IMR-90 (cell line): Measurements from ENCODE around the gene CALD1. TPM values are rescaled to one million over a fixed set of nuclear protein-coding genes. Genes with fewer than 3 reads are reported as not detected.

Experiments used
- ATAC-seq: fragments of 200-7000 bp; cut with Tn5 transposase; 2 replicates; pipeline ENCODE4 v1.9.1; 2020; ENCODE audit warnings: low read depth, mild to moderate bottlenecking, moderate library complexity
- BruUV-seq: library from RNA; stranded (reverse); fragments of 400-500 nt; replicated peaks from 2 replicates; lab custom pipeline; 2021; lab: Mats Ljungman, UMichigan
- CTCF ChIA-PET: fragments of 300-600 bp; formaldehyde crosslinking; extraction: SDS; loops from one replicate; lab custom pipeline; 2021; ENCODE audit warnings: antibody characterized with exemption; lab: Yijun Ruan, JAX
- POLR2A ChIA-PET: fragments of 300-600 bp; sonication (Branson Sonifier 250); formaldehyde crosslinking; loops from one replicate; lab custom pipeline; 2022; ENCODE audit warnings: antibody characterized with exemption; ENCODE audit not compliant: unreplicated experiment; lab: Charles Lee
- DNase-seq: peaks from one replicate; pipeline ENCODE4 v3.0.0; 2013
- H2AFZ ChIP-seq: replicated peaks from 2 replicates; pipeline ENCODE3; 2013; ENCODE audit warnings: low read length, mild to moderate bottlenecking; ENCODE audit not compliant: poor library complexity
- H2AK5ac ChIP-seq: 2 replicates; pipeline ENCODE4 v1.6.1; 2013; ENCODE audit warnings: low read depth, low read length, inconsistent platforms
- H2AK9ac ChIP-seq: replicated peaks from 2 replicates; pipeline ENCODE3; 2013; ENCODE audit warnings: mild to moderate bottlenecking, low read depth, low read length, moderate library complexity; ENCODE audit not compliant: poor library complexity
- H2BK120ac ChIP-seq: 2 replicates; pipeline ENCODE4 v1.6.1; 2013; ENCODE audit warnings: low read depth, low read length, inconsistent platforms
- H2BK15ac ChIP-seq: 3 replicates; pipeline ENCODE4 v1.6.1; 2013; ENCODE audit warnings: low read depth, low read length, inconsistent platforms
- H2BK20ac ChIP-seq: 2 replicates; pipeline ENCODE4 v1.6.1; 2013; ENCODE audit warnings: low read depth, mild to moderate bottlenecking, inconsistent platforms, low read length, moderate library complexity
- H2BK5ac ChIP-seq: 2 replicates; pipeline ENCODE4 v1.6.1; 2013; ENCODE audit warnings: mild to moderate bottlenecking, low read depth, low read length, inconsistent platforms; ENCODE audit not compliant: poor library complexity, severe bottlenecking
- H3K14ac ChIP-seq: replicated peaks from 2 replicates; pipeline ENCODE4 v1.6.1; 2013; ENCODE audit warnings: low read depth, low read length, inconsistent platforms
- H3K18ac ChIP-seq: 2 replicates; pipeline ENCODE4 v1.6.1; 2013; ENCODE audit warnings: low read depth, low read length, control low read depth
- H3K23ac ChIP-seq: 2 replicates; pipeline ENCODE4 v1.6.1; 2013; ENCODE audit warnings: low read depth, low read length, inconsistent platforms
- H3K27ac ChIP-seq: 2 replicates; pipeline ENCODE4 v1.5.1; 2013; ENCODE audit warnings: mild to moderate bottlenecking, control low read depth, low read length; ENCODE audit not compliant: insufficient read depth
- H3K27me3 ChIP-seq: 2 replicates; pipeline ENCODE4 v1.6.1; 2013; ENCODE audit warnings: low read length; ENCODE audit not compliant: control insufficient read depth, insufficient read depth
- H3K36me3 ChIP-seq: 2 replicates; pipeline ENCODE4 v1.6.1; 2013; ENCODE audit warnings: low read length, mixed read lengths; ENCODE audit not compliant: control insufficient read depth, insufficient read depth
- H3K4ac ChIP-seq: 2 replicates; pipeline ENCODE4 v1.6.1; 2013; ENCODE audit warnings: low read depth, low read length, inconsistent platforms
- H3K4me1 ChIP-seq: 2 replicates; pipeline ENCODE4 v1.6.1; 2013; ENCODE audit warnings: low read length, mixed read lengths; ENCODE audit not compliant: control insufficient read depth, insufficient read depth
- H3K4me2 ChIP-seq: 2 replicates; pipeline ENCODE4 v1.6.1; 2013; ENCODE audit warnings: low read depth, mild to moderate bottlenecking, control low read depth, low read length, moderate library complexity
- H3K4me3 ChIP-seq: 2 replicates; pipeline ENCODE4 v1.5.1; 2013; ENCODE audit warnings: low read depth, mild to moderate bottlenecking, control low read depth, low read length, moderate library complexity; ENCODE audit not compliant: insufficient read depth
- H3K56ac ChIP-seq: 2 replicates; pipeline ENCODE4 v1.6.1; 2013; ENCODE audit warnings: low read length, inconsistent platforms; ENCODE audit not compliant: insufficient read depth; ENCODE audit errors: extremely low read depth
- H3K79me1 ChIP-seq, 2 experiments: 2 replicates each; pipeline ENCODE4 v1.6.1; 2013; ENCODE audit warnings: low read length in 2 of 2, inconsistent platforms in 1 of 2, low read depth in 1 of 2
- H3K9ac ChIP-seq: 2 replicates; pipeline ENCODE4 v1.6.1; 2013; ENCODE audit warnings: low read depth, low read length, control low read depth
- H3K9me1 ChIP-seq: 2 replicates; pipeline ENCODE4 v1.6.1; 2013; ENCODE audit warnings: low read length, inconsistent platforms; ENCODE audit not compliant: insufficient read depth
- H3K9me3 ChIP-seq: 2 replicates; pipeline ENCODE4 v1.6.1; 2013; ENCODE audit warnings: low read length; ENCODE audit not compliant: control insufficient read depth, insufficient read depth
- H4K20me1 ChIP-seq: 2 replicates; pipeline ENCODE4 v1.6.1; 2013; ENCODE audit warnings: low read length, inconsistent platforms; ENCODE audit not compliant: insufficient read depth
- H4K5ac ChIP-seq: 2 replicates; pipeline ENCODE4 v1.6.1; 2013; ENCODE audit warnings: mild to moderate bottlenecking, low read depth, low read length, control low read depth
- H4K8ac ChIP-seq, 2 experiments: 2 replicates each; pipeline ENCODE4 v1.6.1; 2013; ENCODE audit warnings: low read depth in 2 of 2, low read length in 2 of 2, control low read depth in 1 of 2, inconsistent platforms in 1 of 2
- H4K91ac ChIP-seq: 2 replicates; pipeline ENCODE4 v1.6.1; 2013; ENCODE audit warnings: low read depth, low read length, inconsistent platforms; ENCODE audit not compliant: insufficient read depth
- CHD1 ChIP-seq: IDR thresholded peaks from 2 replicates; pipeline ENCODE4 v1.6.1; 2012; ENCODE audit warnings: low read depth, low read length, improper control_type of control experiment
- NFE2L2 ChIP-seq: fragments of 150-350 bp; IDR thresholded peaks from 2 replicates; pipeline ENCODE4 v1.6.1; 2016; ENCODE audit warnings: low read depth, mild to moderate bottlenecking, low read length
- RAD21 ChIP-seq: IDR thresholded peaks from 2 replicates; pipeline ENCODE4 v1.6.1; 2012; ENCODE audit warnings: low read length, improper control_type of control experiment
- WGBS, 2 experiments: methylation state at CpG; one replicate each; pipeline versions ENCODE4 v1.1.5 to v1.1.7; 2013; ENCODE audit warnings: missing lambda C conversion rate in 2 of 2; ENCODE audit not compliant: insufficient read length in 1 of 2; ENCODE audit errors: extremely low coverage in 2 of 2; 5-methylcytosine and 5-hydroxymethylcytosine counted together
- dilution Hi-C: fragments of 300-500 bp; cut with HindIII; formaldehyde crosslinking; loops from one replicate; pipeline ENCODE4 v1.14.3; 2018; ENCODE audit warnings: low sequenced_read_pairs; ENCODE audit not compliant: unreplicated experiment
- in situ Hi-C: fragments of 300-500 bp; cut with MboI; formaldehyde crosslinking; loops from 3 replicates; pipeline ENCODE4 v1.14.3; 2019; ENCODE audit warnings: low sequenced_read_pairs, inconsistent platforms, mixed read lengths
- intact Hi-C: fragments of 100-400 bp; cut with micrococcal nuclease; formaldehyde crosslinking; loops from 2 replicates; pipeline ENCODE4 v1.10.0; 2022
- polyA plus RNA-seq, 3 experiments: library from polyadenylated mRNA; depleted of rRNA; stranded (reverse); fragments of >200 nt; gene quantifications; 2 replicates each; pipeline ENCODE4 v1.2.3, GENCODE V29; 2012; ENCODE audit warnings: low replicate concordance in 1 of 3
- total RNA-seq: library from RNA; depleted of rRNA; stranded (reverse); fragments of >200 nt; gene quantifications from 2 replicates; pipeline ENCODE4 v1.2.3, GENCODE V29; 2012

CALD1 gene
- total and polyA plus RNA-seq, 2 of the 4 experiments (the other 2 are of a cell fraction) = 375 to 487 TPM

DNA sequence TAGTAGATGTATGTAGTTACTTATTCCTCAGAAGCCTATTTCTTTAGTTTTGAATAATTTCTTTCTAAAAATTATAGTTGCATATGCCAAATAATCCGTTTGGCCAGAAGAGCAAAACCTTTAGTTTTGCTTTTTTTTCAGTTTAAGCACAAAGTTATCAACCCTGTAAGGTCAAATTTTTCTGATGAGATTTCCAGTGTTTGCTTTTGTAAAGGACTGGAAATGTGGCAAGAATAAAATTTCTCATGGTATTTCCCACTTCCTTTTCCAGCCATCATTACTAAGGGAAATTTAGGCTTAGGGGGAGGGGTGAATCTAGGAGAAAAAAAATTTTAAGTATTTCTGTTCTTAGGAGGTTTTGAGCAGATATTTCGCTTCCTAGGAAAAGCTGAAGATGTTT, 7.6 kb downstream of the CALD1 start:
- ChIA-PET CTCF (interaction anchor here (1.6 to 1.8 kb wide), 2 partner anchors 62 to 63 kb away, joined by 5 to 6 read pairs; no protein-coding TSS in a partner anchor), POLR2A (interaction anchor here (0.6 kb wide), 1 partner anchor 172 kb away, joined by 5 read pairs; no protein-coding TSS in a partner anchor)
- peak overlapping the region; percentile 3; the same call in 1 of the 2 replicates for H3K23ac ChIP-seq
- no TSS peak for BruUV-seq
- no peak overlapping the region for H4K8ac ChIP-seq
- no peak overlapping the region for H2BK20ac ChIP-seq
- no peak overlapping the region for H3K4me3 ChIP-seq
- DNase-seq (no peak), ATAC-seq (no peak)
- peak overlapping the region; percentile 17; the same call in 1 of the 2 replicates for H3K4ac ChIP-seq
- peak overlapping the region; percentile 9; the same call in 1 of the 2 replicates for H3K18ac ChIP-seq
- 0 out of 2 replicates have a peak overlapping the region, but pooled peaks have one; percentile 45 for H4K5ac ChIP-seq
- H2AK5ac ChIP-seq = peak overlapping the region; percentile 25; the same call in 1 of the 2 replicates
- H3K36me3 ChIP-seq = peaks cover 29% of the 10 kb centered on the region
- in situ Hi-C loops (no loop called here), intact Hi-C loops (loop anchor here (2.0 to 5.0 kb wide), 2 partner anchors 40 to 165 kb away; no protein-coding TSS in a partner anchor), dilution Hi-C loops (no loop called here)
- H2BK15ac ChIP-seq = no peak overlapping the region
- H2AK9ac ChIP-seq = no peak overlapping the region
- no peak for TF ChIP-seq CHD1
- peak; percentile 48; the same call in 1 of the 2 replicates for TF ChIP-seq NFE2L2
- no peak for TF ChIP-seq RAD21
- H4K20me1 ChIP-seq = peaks cover 100% of the 10 kb centered on the region
- peak overlapping the region; percentile 39 for H2BK5ac ChIP-seq
- no peak overlapping the region for H3K9ac ChIP-seq
- peak overlapping the region; percentile 60 for H3K4me2 ChIP-seq
- peaks cover 35% of the 10 kb centered on the region for H3K9me1 ChIP-seq
- no peak overlapping the region for H4K91ac ChIP-seq
- H3K9me3 ChIP-seq = no peaks in the 10 kb centered on the region
- peak overlapping the region; percentile 27 for H3K14ac ChIP-seq
- no peak overlapping the region for H2AFZ ChIP-seq
- H3K27ac ChIP-seq = peak overlapping the region; percentile 48; the same call in 1 of the 2 replicates
- H3K4me1 ChIP-seq = peaks cover 24% of the 10 kb centered on the region
- H3K79me1 ChIP-seq = peaks cover 0 to 77% of the 10 kb centered on the region in 2 experiments; a peak in 2 of 4 replicates
- WGBS, 2 experiments = no CpG with 5 or more reads among the region's 2 CpGs
- no peaks in the 10 kb centered on the region for H3K27me3 ChIP-seq
- no peak overlapping the region for H3K56ac ChIP-seq
- no peak overlapping the region for H2BK120ac ChIP-seq
